ENCODE data around the gene ALKBH3.

The ALKBH3 gene

DNA sequence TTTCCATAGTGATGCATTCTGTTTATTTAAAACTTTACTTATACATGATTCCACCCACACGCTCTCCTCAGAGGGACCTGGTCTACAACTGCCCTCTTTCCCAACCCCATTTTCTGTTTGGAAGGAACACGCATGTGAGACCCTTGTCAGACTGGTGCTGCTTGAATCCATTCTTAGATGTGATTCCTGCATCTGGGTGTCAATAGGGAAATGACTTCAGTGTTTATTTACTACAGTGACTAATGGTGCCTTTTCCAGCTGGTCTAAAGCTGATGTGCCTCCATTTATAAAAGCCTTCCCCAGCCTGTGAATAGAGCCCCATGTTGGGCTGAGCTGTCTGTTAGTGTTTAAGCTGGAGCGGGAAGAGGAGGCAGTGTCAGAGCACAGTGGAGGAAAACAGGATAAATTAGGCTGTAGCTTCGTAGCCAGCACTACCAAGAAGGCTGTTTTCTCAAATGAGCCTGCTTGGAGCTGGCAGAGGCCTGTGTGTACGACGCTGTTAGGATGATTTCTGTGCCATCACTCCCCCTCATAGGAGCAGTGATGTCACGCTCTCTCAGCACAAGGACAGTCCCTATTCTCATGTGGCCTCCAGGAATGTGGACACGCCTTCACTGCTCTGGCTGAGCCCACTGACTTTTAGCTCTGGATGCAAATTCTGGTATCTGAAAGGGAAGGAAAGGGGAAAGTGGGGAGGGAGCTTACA is 42.9 kb downstream of the ALKBH3 start:
- DNase-seq = no peak

DNA sequence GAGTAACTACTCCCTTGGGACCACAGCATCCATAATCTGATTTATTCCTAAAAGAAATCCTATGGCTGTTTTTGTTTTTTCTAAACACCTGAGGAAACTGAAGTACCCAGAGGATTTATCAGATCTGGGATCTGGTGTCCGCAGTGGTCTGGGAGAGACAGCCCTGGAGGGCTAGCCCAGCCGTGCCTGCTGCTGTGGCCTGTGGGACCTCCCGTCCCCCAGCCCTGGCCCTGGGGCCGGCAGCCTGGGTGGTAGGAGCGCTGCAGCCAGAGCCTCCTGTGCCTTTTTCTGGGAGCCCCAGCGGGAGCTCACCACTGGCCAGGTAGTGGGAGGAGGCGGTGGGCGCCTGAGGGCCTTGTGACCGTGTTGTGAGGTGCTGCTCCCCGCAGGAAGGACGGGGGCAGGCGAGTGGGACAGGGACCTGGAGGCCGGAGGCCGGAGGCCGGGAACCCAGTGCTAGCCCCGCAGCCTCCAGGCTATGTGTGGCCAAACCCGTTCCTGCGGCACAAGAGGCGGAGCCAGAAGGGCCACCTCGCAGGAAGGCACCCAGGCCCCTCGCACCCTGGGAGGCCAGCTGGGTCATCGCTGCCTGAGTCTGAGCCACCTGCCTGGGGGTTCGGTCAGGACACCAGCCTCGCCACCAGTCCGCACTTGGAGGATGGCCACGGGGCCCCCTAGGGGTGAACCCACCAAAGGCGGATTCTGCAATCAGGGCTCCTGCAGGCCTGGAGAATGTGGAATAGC is 43.7 kb downstream of the ALKBH3 start:
- DNase-seq = no peak

DNA sequence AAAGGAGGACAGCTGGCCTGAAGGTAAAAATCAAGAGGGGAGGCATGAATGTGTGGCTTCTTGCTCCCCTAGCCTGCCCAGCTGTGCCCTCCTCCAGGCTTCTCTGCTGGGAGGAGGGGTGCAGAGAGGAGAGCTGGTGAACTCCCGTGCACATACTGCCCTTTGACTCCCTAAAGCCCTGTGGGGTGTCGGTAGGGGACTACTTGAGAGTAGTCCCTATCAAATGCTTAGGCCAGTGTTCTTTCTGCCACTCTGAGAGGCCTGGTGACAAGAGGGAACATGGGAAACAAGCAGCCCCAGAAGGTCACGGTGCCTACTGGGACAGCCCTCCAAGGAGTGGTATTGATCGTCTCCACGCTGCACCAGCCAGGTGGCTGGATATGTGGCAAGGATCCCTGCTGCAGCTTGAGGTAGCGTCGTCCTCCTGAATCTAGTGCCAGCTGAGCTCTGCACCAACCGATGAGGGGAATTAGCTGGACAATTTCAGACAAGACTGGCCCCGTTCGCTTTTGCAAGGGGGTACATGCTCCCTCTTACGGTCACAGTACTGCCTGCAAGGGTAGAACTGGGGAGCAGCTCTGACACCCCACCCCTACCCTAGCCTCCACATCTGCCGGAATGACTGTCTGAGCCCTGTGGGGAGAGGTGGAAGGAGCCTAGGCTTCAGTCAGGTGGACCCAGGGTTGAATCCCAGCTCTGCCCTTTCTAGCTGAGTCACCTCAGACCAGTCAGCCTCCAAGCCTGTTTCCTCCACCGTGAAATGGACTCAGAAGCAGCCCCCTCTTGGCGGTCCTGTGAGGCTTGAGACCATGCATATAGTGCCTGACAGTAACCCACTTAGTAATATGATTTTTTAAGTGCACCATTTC is 44.7 kb downstream of the ALKBH3 start:
- DNase-seq = no peak

DNA sequence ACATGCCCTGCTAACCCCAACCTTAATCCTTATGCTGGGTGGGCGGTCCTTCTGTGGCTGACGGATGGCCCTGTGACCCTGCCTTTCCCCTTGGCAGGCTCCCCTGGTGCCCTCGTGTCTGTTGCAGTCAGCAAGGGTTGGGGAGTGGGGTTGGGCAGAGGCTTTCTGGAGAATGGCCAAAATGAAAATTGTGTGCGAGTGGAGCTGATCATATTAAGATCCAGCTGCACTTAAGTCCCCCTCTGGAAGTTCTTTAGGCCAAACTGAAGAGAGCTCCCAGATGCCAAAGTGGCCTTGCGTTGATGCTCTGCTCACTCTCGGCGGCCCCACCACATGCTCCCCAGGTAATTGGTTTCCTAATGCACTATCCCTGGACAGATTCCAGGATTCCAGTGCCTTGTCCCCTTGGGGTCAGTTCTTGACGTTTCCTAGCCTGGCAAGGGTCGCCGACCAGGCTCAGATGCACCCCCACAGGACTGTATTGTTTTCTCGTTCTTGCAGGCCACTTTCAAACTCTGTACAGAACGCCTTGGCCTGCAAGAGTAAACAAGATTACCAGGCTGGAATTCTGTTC is 45.4 kb downstream of the ALKBH3 start:
- DNase-seq = no peak

DNA sequence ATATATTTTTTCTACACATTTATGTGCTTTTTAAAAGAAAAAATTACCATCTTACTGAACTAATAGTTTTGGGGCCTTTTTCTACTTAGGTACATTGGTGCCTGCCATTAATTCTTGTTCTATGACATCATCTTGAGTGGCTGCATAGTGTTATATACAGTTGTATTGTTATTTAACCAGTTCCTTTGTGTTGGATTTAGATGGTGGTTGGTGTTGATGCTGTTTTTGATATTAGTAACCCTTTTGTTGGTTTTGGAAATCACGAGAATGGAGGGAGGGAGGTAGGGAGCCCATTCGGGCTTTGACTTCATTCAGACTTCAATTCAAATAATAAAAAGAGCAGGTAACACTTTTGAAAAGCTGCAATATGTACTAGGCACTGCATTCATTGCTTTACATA is 46.4 kb downstream of the ALKBH3 start:
- no peak for DNase-seq

DNA sequence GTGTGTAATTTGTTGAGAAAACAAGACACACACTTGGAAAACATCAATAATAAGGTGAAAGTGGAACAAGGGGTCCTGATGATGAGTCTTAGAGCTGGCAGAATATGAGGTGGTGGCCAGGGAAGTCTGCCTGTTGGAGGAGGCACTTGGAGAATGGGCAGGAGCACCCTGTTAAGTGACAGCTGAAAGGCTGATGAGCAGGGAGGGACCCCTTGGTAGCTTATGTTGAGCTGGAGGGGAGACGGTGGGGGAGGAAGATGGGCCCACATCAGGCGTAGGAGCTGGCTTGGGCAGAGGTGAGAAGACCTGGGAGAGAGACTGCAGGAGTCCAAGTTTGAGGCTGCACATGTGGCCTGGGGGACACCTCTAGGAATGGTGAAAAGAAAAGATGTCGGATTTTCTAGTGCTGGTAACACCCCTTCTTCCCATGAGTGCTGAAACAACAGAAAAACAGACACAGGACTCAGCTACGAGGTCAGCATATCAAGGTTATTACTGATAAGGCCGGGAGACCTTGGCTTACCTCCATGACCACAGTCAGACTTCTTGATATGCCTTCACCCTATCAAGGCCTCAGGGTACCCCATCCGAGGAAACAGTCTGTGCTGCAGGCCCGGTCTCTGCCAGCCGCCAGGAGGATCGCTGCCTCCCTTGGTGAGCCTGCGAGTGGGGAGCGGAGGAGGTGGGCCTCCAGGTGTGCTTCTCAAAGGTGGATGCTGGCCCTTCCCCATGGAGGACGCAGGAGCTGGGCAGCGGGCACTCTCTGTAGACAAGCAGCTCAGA is 47.5 kb downstream of the ALKBH3 start:
- DNase-seq = no peak

DNA sequence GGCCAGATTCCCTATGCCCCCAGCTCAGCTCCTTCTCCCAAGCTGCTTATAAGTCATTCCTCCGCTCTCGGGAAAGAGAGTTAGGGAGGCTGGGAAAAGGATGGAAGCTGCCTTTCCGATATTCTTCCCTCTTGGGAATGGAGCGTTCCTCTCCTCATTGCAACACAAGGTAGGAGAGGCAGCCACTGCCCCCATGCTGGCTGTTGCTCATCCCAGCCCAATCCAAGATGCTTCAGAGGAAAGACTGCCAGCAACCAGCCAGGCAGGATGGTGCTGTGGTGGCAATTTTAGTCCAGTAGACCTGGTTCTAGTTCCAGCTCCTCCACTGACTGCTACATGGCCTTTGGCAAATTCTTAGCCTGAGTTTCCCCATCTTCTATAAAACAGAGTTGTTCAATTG is 48.1 kb downstream of the ALKBH3 start:
- DNase-seq = no peak

DNA sequence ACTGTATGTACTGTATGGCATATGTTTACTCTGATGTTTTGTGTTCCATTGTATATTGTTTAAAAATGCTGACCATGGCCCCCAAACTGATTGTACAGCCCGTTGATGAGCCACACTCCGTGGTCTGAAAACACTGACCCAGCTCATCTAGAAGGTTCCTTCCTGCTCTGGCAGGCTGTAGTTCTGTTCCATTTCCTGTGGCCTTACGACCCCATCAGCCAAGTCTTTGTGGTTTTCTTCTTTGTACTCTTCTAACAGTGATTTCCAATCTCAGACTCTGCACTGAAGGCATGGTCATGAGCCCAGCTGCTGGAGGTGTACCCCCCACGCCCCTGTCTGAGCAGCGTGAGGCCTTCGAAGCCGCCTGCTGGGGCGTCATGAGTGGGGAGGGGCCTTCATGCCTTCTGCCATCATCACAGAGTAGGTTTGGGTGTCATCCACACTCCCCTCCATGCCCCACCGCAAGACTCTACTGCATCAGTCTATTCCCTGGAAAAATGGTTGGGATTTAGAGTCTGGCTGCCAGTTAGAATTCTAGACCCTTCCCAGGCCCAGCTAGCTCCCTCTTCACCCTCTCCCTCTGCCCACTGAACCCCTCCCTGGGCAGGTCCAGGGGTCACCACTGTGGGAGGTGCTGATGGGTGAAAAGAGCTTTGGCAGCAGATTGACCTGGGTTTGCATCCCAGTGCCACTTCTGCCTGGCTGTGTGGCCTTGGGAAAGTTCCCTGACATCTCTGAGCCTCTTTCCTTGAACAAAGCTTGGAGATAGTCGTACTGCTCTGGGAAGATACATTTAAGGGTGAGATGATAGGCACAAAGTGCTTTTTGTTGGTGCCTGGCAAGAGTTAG is 50.5 kb downstream of the ALKBH3 start:
- no peak for DNase-seq

DNA sequence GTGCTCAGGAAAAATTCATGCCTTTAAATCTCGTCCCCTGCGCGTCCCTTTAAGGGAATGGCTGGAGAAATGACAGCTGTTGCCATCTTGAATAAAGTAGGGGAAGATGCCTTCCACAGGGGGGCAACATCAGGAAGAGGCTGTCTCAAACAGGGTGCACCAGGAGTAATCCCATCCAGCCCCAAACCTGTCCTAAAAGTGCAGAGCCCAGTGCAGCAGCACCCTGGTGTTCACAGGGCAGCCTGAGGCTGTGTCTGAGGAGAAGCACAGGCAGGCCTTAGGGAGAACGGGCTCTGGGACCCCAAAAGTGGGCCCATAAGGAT is 51.0 kb downstream of the ALKBH3 start:
- no peak for DNase-seq

DNA sequence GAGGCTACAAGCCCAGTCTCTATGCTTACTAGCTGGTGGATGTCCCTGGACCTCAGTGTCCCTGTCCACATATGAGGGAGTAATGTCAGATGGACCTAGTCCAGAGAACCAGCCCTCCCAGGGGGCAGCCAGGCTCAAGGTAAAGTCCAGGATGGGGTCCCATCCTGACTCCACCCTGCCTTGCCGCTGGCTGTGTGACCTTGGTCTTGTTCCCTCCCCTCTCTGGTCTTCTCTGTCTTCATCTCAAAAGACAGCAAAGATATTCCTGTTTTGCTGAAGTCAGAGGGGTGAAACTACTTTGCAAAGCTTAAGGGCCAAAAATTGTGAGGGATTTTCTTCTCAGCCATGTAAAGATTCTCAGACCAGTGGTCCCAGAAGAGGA is 52.6 kb downstream of the ALKBH3 start:
- no peak for DNase-seq

DNA sequence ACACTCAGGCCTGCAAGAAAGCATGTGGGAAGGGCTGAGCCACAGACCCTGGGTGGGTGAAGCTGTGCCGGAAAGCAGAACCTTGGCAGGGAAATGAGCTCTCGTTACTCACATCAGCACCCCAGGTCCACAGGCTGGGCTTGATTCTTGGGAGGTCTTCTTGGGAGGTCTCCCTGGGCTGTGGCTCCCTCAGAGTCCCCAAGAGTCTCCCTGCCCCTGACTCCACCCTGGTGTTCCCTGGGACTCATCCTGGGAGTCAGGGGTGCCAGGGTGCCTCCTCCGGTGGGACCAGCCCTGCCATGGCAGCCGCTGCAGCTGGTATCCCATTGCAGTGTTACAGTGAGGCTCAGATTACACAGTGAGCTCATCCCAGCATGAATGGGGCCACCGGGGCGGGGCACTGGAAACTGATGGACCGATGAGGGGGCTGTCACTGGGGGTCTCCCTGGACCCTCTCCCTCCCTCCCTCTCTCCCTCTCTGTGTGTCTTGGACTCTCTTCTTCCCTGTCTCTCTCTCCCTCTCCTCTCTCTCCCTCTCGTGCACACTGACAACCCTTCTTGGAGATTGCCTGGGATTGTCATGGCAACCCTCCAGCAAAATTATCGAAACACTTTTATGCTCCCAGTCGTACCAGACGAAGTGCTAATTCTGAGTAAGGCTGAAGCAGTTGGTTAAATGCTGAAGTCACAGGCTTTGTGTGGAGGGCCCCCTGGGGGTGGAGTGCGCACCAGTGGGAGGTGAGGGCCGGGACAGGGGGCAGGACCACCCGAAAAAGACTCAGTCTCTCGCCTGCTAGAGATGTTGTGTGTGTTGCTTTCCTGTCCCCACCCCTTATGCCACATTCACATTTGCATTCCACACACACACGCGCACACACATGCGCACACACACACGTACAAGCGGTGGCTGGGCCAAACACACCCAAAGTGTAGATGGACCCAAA is 53.2 kb downstream of the ALKBH3 start:
- DNase-seq = no peak

DNA sequence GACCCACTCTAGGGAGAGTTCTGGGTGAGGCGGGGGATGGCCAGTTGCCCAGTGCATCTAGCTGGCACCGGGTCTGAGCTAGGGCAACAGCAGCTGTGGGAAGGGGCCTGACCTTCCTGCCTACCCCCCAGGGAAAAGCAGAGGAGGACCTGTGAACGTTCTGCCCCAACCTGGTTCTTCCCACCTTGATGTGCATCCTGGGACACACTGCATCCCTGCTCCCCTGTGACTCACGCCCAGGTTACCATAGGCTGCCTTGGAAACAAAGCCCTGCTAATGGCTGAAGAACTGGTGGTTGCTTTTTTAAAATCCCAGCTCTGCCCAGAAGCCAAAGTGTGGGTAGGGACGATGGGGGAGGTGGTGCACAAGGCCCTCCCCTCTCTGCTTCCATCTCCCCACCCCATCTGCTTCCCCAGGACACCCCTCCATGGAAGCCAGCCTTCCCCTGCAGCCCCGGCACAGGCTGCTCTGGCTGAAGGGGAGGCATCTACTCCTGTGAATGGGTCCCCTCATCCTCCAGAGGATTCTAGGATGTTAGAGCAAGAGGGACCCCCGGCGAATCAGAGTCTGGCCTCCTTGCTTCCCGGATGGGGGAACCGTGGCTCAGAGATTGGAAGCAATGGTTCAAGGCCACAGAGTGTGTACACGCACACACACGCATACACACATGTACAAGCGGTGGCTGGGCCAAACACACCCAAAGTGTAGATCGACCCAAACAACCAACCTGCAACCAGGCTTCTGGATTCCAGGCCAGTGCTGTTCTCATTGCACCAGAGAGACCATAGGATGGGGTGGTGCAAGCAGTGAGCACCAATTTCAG is 54.2 kb downstream of the ALKBH3 start:
- DNase-seq = no peak

DNA sequence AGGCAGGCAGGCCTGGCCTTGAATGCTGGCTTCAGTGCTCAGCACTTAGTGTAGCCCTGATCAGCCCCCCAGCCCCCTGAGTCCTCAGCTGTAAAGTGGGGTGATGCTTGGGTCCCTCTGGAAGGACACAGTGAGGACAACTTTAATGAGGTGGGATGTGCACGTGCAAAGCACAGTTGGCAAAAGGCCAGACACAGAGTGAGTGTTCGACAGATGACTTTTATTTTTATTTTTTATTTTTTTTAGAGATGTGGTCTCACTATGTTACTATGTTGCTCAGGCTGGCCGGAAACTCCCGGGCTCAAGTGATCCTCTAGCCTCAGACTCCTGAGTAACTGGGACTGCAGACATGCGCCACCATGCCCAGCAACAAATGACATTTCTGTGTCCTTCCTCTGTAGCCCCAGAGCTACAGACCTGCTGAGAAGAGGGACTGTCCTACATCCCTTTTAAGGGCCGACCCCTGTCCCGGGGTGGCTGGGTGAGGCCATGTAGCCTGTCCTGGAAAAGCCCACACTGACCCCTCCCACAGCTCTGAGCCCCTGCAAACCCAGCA is 54.9 kb downstream of the ALKBH3 start:
- no peak for DNase-seq

DNA sequence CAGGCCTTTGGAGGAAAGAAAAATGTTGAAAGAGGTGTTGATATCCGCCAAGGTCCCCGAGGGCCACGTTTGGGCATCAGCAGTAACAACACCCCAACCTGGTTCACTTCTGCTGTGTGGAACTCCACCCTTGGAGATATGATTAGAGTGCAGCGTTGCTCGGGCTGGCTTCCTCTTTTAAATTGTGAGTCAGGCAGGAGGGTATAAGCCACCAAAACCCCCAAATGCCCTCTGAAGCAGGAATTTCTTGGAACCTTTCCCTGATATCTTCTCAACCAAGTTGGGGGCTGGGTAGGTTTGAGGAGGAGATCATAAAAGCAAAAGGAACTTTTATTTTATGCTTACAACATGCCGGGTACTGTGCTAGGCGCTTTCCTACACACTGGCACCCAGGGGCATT is 55.4 kb downstream of the ALKBH3 start:
- DNase-seq = no peak

DNA sequence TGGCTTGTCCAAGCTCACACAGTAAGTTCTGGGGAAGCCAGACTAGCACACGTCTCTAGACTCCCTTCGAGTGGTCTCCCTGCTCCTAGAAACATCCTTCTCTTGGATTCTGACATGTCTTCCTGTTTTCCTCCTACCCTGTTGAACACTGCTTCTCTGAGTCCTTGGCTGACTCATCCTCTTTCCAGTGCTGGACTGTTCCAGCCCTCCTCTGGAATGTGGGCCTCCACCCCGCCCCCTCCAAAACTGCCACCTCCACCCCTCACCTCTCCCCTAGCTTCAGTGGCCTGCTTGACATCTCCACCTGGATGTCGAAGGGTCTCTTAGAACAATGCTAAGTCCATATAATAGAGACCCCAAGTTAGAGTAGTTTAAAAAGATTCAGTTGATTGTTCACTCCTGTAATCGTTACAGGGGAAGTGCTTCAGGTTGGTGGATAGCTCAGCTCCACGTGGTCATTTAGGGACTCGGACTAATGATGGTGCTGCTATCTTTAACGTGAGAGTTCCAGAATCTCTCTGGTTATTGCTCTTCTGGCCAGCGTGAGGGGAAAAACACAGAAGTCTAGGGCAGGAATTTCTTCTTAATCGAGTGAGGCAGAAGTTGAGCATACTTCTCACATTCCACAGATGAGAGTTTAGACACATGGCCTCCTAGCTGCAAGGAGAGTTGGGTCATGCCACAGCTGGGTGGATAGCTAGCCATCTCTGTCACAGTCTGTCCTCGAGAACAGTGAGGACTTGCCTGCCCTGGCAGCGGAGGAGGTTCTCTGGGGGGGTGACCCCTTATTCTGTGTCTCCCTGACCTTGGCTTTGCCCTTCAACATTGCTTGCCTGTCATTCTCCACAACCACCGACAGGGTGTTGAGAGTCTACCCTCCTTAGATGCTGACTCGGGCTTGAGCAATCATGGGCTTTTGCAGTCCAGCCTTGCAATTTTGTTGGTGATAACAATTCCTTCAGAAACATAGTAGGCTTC is 57.1 kb downstream of the ALKBH3 start:
- DNase-seq = no peak

DNA sequence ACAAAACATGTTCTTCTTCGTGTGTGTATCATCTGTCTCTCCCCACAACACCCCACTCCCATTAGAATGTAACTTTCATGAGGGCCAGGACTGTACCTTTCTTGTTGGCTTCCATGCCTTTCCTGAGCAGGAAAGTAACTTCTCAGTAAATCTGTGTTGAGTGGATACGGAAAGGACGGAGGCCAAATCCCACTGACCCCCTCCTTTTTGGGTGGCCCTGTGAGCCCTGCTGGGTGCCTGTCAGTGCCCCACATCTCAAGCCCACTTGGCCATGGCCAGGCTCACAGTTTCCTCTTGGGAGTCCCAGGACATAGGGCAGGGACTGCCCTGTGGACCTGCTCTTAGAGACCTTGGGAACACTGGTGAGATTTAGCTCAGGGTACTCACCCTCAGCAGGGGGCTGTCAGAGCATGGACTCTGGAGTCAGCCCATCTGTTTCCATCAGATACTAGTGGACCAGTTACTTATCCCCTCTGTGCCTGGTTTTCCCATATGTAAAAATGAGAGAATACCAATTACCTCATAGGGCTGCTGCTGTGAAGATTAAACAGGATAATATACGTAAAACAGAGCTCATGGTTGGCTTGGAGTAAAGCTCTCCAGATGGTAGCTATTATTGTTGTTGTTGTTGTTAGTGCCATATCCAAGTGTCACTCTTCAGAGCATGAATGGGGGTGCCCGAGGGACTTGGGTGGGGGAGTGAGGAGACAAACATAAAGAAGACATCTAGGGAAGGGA is 60.8 kb downstream of the ALKBH3 start:
- DNase-seq = no peak

DNA sequence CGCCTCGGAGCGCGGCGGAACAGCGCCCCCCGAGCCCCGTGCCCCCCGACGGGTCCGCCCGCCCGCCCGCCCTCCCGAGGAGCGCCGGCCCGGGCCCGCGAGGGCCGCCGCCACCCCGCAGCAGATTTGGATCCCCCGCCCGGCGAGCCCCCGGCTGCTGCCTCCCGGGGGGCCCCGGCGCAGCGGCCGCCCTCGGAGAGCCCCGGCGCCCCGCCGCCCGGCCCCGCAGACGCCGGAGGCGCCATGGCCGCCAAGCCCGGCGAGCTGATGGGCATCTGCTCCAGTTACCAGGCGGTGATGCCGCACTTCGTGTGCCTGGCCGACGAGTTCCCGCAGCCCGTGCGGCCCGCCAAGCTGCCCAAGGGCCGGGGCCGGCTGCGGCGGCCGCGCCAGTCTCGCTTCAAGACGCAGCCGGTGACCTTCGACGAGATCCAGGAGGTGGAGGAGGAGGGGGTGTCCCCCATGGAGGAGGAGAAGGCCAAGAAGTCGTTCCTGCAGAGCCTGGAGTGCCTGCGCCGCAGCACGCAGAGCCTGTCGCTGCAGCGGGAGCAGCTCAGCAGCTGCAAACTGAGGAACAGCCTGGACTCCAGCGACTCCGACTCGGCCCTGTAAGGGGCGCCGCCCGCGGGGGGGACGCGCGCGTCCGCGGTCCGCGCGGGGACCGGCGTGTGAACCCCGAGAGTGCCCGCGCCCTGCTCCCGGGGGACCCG is 62.2 kb downstream of the ALKBH3 start:
- DNase-seq = no peak
